Neural cell (in vitro differentiated cells): ENCODE data around the gene ZSWIM6. TPM values are rescaled to one million over a fixed set of nuclear protein-coding genes. Genes with fewer than 3 reads are reported as not detected.

Source experiments
- H2AFZ ChIP-seq: fragments of 200-600, 300-800 bp; sonication (generic), shearing (Covaris generic); 2 replicates; pipeline ENCODE4 v1.6.0; 2014; ENCODE audit warnings: low read depth, mild to moderate bottlenecking, antibody characterized with exemption, low read length, moderate library complexity
- H3F3A ChIP-seq: fragments of 200-600 bp; shearing (Covaris generic); 2 replicates; pipeline ENCODE4 v1.6.1; 2016; ENCODE audit warnings: mild to moderate bottlenecking, moderate library complexity, mixed read lengths, antibody characterized with exemption, low read length; ENCODE audit not compliant: insufficient read depth, poor library complexity, severe bottlenecking
- H3K27ac ChIP-seq: fragments of 200-600, 300-800 bp; sonication (generic), shearing (Covaris generic); 2 replicates; pipeline ENCODE4 v1.5.1; 2014; ENCODE audit warnings: mild to moderate bottlenecking, low read length, moderate library complexity
- H3K27me3 ChIP-seq: fragments of 300-800, 200-600 bp; sonication (generic), shearing (Covaris generic); 2 replicates; pipeline ENCODE4 v1.6.0; 2014; ENCODE audit warnings: mild to moderate bottlenecking, low read depth, low read length, moderate library complexity; ENCODE audit not compliant: insufficient read depth
- H3K36me3 ChIP-seq: fragments of 300-800, 200-600 bp; sonication (generic), shearing (Covaris generic); 2 replicates; pipeline ENCODE4 v1.5.1; 2014; ENCODE audit warnings: mild to moderate bottlenecking, antibody characterized with exemption, low read length, moderate library complexity; ENCODE audit not compliant: insufficient read depth
- H3K4me2 ChIP-seq: fragments of 300-800, 200-600 bp; sonication (generic), shearing (Covaris generic); 2 replicates; pipeline ENCODE4 v1.6.0; 2014; ENCODE audit warnings: mild to moderate bottlenecking, low read length
- H3K4me3 ChIP-seq: fragments of 300-800, 200-600 bp; sonication (generic), shearing (Covaris generic); 2 replicates; pipeline ENCODE4 v1.5.1; 2014; ENCODE audit warnings: mild to moderate bottlenecking, low read length, moderate library complexity
- H3K79me2 ChIP-seq: fragments of 200-600 bp; shearing (Covaris generic); replicated peaks from 2 replicates; pipeline ENCODE4 v1.6.0; 2014; ENCODE audit warnings: mild to moderate bottlenecking, low read length, moderate library complexity; ENCODE audit not compliant: insufficient read depth
- H3K9ac ChIP-seq: fragments of 300-800, 200-600 bp; sonication (generic), shearing (Covaris generic); 2 replicates; pipeline ENCODE4 v1.6.1; 2016; ENCODE audit warnings: mild to moderate bottlenecking, low read length, mixed read lengths
- H3K9me2 ChIP-seq: fragments of 200-600 bp; shearing (Covaris generic); 2 replicates; pipeline ENCODE4 v1.6.1; 2016; ENCODE audit warnings: mild to moderate bottlenecking, low read length, mixed read lengths; ENCODE audit not compliant: insufficient read depth
- H3K9me3 ChIP-seq: fragments of 200-600, 300-800 bp; sonication (generic), shearing (Covaris generic); 2 replicates; pipeline ENCODE4 v1.6.1; 2016; ENCODE audit warnings: mild to moderate bottlenecking, mixed run types, low read length, moderate library complexity, mixed read lengths
- H4K20me1 ChIP-seq: fragments of 200-600 bp; shearing (Covaris generic); 2 replicates; pipeline ENCODE4 v1.6.1; 2016; ENCODE audit warnings: mild to moderate bottlenecking, mixed run types; ENCODE audit not compliant: insufficient read depth
- CTCF ChIP-seq: fragments of 450-650 bp; IDR thresholded peaks from 2 replicates; pipeline ENCODE4 v1.5.1; 2014; ENCODE audit warnings: antibody characterized with exemption, mild to moderate bottlenecking, moderate library complexity; ENCODE audit not compliant: poor library complexity, severe bottlenecking
- EP300 ChIP-seq: fragments of 450-650 bp; conservative IDR thresholded peaks from 2 replicates; pipeline ENCODE4 v1.6.1; 2014; ENCODE audit warnings: antibody characterized with exemption, mild to moderate bottlenecking, moderate library complexity; ENCODE audit not compliant: poor library complexity, severe bottlenecking
- EZH2 ChIP-seq: fragments of 200-600, 300-800 bp; shearing (Covaris generic), sonication (generic); IDR thresholded peaks from 2 replicates; pipeline ENCODE4 v1.6.1; 2014; ENCODE audit warnings: antibody characterized with exemption, low read length, borderline replicate concordance, mild to moderate bottlenecking; ENCODE audit not compliant: insufficient read depth, poor library complexity, severe bottlenecking
- MXI1 ChIP-seq: fragments of 450-650 bp; conservative IDR thresholded peaks from 2 replicates; pipeline ENCODE4 v1.6.1; 2014; ENCODE audit warnings: antibody characterized with exemption, mild to moderate bottlenecking; ENCODE audit not compliant: poor library complexity, severe bottlenecking
- POLR2AphosphoS5 ChIP-seq: IDR thresholded peaks from 2 replicates; pipeline ENCODE4 v1.6.1; 2012
- RAD21 ChIP-seq: fragments of 450-650 bp; conservative IDR thresholded peaks from 2 replicates; pipeline ENCODE4 v1.6.1; 2014; ENCODE audit warnings: antibody characterized with exemption, mild to moderate bottlenecking, moderate library complexity
- REST ChIP-seq: IDR thresholded peaks from 2 replicates; pipeline ENCODE4 v1.6.1; 2012; ENCODE audit warnings: borderline replicate concordance
- SMC3 ChIP-seq: fragments of 450-650 bp; conservative IDR thresholded peaks from 2 replicates; pipeline ENCODE4 v1.6.1; 2014; ENCODE audit warnings: antibody characterized with exemption, mild to moderate bottlenecking, moderate library complexity; ENCODE audit not compliant: poor library complexity
- TAF1 ChIP-seq: IDR thresholded peaks from 2 replicates; pipeline ENCODE4 v1.6.1; 2012; ENCODE audit warnings: low read depth
- polyA plus RNA-seq: library from polyadenylated mRNA; depleted of rRNA; stranded (reverse); fragments of >200 nt; gene quantifications from 2 replicates; pipeline ENCODE4 v1.2.3, GENCODE V29; 2014

The ZSWIM6 gene
- polyA plus RNA-seq, 1 donor from 2014 or later: 43.6 TPM

GRCh38 chr5:61449804-61450492 lies 117.9 kb downstream of the ZSWIM6 start:
- Histone ChIP-seq H3F3A (no peaks in the 10 kb centered on the region), H3K4me3 (no peak overlapping the region), H3K9me3 (no peaks in the 10 kb centered on the region), H3K4me2 (no peak overlapping the region), H2AFZ (no peak overlapping the region), H3K36me3 (peaks cover 3% of the 10 kb centered on the region), H3K9me2 (no peaks in the 10 kb centered on the region), H4K20me1 (peaks cover 4% of the 10 kb centered on the region), H3K79me2 (peaks cover 90% of the 10 kb centered on the region), H3K9ac (no peak overlapping the region), H3K27ac (no peak overlapping the region), H3K27me3 (no peaks in the 10 kb centered on the region)
- TF ChIP-seq EP300 (no peak), EZH2 (no peak), SMC3 (no peak), POLR2AphosphoS5 (no peak), RAD21 (no peak), TAF1 (no peak), CTCF (no peak), REST (no peak), MXI1 (no peak)

GRCh38 chr5:61450493-61451279 lies 118.6 kb downstream of the ZSWIM6 start:
- H3F3A ChIP-seq: no peaks in the 10 kb centered on the region
- H4K20me1 ChIP-seq: peaks cover 4% of the 10 kb centered on the region
- peaks cover 89% of the 10 kb centered on the region for H3K79me2 ChIP-seq
- no peaks in the 10 kb centered on the region for H3K27me3 ChIP-seq
- no peak overlapping the region for H3K4me2 ChIP-seq
- no peak overlapping the region for H2AFZ ChIP-seq
- H3K9me3 ChIP-seq: no peaks in the 10 kb centered on the region
- H3K4me3 ChIP-seq: no peak overlapping the region
- H3K27ac ChIP-seq: no peak overlapping the region
- TF ChIP-seq RAD21 (no peak), MXI1 (no peak), CTCF (no peak), SMC3 (no peak), REST (no peak), EZH2 (no peak), TAF1 (no peak), POLR2AphosphoS5 (no peak), EP300 (no peak)
- no peaks in the 10 kb centered on the region for H3K9me2 ChIP-seq
- no peak overlapping the region for H3K9ac ChIP-seq
- H3K36me3 ChIP-seq: peaks cover 3% of the 10 kb centered on the region
